ENCODE results near the gene MSI2.

Gene MSI2

DNA sequence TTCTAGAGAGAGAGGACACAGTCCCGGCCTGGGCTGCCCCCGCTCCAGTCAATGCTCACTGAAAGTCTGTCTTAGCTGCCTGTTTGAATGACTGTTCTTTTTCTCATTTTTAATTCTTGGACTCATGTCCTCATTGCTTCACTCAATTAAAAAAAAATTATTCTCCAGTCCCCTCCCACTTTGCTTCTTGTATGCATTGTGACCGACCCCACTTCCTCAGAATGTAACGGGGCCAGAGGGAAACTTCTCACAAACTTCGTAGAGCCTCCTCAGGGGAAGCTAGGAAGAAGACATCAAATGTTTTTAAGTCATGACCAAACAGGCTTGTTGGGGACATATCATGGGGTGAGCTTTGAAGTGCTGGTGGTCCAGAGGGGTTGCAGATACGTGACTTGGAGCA is 375.5 kb downstream of the MSI2 start:
- DNase-seq, result no peak

GRCh38 chr17:57632294-57632693 is 376.0 kb downstream of the MSI2 start:
- no peak for DNase-seq

DNA sequence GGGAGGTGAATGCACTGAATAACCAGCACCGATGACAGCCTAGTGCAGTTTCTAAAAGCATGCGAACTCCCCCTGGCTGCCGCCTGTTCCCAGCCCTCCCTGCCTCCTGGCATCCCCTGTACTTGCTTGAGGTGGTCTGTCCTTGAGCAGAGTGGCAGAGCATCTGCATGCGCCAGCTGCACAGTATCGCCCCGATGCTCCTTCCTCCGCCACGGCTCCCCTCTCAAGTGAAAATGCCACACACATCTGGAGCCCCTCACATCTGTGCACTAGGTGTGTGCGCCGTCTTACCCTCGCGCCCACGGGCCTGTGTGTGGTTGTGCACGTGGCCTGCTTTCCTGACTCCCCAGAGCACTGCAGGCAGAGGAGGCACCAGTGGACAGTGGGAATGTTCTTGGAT is 376.9 kb downstream of the MSI2 start:
- DNase-seq, result no peak

DNA sequence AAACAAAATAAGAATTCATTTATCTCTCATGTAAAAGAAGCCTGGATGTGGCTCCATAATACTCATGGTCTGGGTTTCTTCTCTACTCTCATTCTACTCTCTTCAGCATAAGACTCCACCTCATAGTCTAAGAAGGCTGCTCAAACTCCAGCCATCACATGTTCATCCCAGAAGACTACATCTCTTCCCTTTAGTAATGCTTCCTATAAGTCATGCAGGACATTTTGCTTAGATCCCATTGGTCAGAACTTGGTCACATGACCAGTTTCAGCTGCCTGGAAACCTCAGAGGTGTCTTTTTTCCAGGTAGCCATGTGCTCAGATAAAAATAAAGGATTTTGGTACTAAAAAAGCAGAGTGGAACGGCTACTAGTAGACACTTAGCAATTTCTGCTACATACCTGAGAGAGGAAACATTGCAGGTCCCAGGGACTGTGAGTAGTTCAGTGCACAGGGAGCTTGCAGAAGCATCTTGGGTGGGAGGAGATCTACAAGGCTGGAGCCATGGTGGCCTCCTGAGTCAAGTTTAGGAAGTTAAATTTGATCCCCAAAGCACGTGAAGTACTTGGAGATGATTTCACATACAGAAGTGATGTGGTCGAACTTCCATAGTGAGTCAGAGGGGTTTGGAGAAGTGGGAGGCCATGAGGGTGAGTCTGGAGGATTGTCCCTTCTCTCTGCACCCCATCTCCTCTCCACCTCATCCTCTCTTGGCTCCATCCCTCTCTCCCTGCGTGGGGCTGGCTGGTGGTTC is 378.6 kb downstream of the MSI2 start:
- DNase-seq, result no peak

DNA sequence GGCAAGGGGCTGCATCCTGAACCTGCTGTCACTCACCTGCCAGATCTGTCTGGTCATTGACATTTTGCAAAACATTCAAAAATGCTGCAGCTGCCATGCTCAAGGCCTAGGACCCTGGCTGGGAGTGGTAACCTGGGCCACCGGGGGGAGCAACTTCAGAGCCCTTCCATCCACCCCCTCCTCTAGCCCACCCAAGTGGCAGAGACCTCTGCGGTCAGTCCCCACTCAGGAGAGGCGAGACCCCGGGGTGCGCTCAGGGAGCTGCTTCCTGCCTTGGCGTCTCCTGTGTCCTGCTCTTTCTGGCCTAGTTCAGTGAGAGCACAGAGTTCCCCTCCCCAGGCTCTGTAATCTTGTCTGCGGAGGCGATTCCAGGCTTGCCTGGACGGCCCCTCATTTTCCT is 380.0 kb downstream of the MSI2 start:
- no peak for DNase-seq

DNA sequence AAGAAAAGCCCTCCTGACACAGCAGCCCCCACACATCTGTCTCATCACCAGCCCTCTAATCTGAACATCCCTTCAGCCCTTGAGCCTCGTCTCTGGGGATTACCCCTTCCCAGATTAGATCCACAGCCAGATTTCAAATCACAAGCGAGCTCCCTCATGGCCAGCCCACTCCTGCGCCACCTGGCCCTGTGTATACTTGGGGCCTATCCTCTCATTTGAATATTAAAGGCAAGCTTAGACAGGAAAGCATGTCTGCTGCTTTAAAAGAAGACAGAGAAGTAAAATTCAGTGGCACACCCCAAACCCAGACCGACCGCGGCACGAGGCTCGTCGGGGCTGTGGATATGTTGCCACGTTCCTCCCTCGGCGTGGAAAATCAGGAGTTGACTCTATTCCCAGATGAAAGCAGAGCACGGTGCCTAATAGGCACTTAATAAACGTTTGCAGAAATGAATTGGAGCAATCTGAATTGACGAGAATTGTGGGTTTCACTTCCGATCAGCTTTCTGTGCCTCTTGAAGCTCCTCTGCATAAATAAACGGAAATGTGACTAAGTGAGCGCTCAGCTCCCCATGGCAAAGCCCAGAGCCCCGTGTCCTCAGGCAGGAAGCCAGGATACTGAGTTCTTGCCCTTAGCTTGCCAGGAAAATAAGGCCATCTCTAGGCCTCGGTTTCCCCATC is 380.8 kb downstream of the MSI2 start:
- no peak for DNase-seq

- no peak for DNase-seq
These were observed 381.3 kb downstream of the MSI2 start for GRCh38 chr17:57637666-57638010.

- no peak for DNase-seq
These were observed 382.0 kb downstream of the MSI2 start for GRCh38 chr17:57638284-57638683.

GRCh38 chr17:57639381-57639780 is 383.1 kb downstream of the MSI2 start:
- DNase-seq, result no peak

- no peak for DNase-seq
These were observed 383.8 kb downstream of the MSI2 start for GRCh38 chr17:57640079-57640478.

DNA sequence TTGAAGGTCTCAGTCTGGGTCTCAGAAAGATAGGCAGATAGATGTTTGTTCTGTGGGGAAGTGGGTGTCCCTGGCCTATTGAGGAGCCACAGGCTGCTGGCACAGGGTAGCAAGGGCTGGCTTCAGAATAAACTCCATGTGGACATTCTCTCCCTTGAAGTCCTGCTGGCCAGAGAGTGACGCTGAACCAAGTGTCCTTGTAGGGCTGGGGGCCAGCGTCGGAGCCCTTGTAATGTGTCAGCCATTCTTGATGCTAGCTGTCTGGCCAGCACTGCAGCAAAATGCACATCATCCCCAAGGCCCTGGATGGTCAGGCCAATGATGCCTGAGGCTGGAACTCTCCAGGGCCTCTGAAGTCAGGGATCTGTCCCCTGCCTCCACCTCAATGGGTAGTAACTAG is 385.4 kb downstream of the MSI2 start:
- DNase-seq, result no peak

DNA sequence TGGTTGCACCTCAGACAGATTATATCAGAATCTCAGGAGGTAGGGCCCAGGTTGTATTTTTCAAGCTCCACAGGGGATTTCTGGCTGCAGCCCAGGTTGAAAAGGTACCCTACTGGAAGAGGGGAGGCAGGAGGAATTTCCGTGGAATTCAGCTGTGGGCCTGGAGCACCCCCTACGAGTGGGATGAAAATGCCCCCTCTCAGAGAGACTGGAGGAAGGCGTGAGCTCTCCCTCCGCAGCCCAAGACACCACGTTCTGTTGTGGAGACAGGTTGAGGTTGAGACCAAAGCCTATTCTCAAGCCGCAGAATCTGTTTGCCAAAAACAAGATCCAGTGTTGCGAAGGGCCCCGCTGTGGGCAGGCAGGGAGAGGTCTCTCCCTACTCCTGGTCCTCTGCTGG is 386.7 kb downstream of the MSI2 start:
- DNase-seq, result no peak

DNA sequence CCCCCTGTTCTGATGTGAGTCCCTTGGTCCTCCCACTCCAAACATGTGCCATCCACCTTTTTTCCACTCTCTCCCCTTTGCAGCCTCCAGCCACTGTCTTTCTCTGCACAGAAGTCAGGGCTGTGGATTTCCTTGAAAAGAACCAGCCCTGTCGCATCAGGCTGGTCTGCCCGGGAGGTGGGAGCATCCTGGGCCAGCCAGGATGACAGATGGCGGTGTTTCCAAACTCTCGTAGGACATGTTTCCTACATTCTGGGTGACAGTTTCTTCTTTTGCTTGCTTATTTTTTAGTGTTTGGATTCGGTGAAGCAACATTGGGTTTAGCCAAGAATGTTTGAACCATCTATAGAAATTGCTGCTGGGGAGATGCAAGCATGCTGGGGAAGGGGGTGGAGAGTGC is 388.0 kb downstream of the MSI2 start:
- no peak for DNase-seq

GRCh38 chr17:57645950-57646665 is 389.8 kb downstream of the MSI2 start:
- DNase-seq, result no peak

DNA sequence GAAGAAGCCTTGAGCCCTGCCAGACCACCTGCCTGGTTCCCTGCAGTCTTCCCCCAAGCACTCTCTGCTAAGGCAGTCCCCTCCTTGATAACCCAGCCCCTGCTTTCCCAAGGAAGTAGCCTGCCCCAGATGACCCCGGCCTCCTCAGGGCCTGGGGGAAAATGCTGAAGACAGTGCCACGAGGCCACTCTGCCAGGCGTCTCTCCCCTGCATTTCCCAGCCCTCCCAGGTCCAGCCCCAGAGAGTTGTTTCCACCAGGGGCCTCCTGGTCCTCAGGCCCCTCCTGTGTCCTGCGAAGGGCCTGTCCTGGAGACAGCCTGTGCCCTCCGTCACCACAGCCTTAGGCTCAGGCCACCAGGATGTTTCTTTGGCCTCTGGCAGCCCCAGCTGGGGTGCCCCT is 392.4 kb downstream of the MSI2 start:
- no peak for DNase-seq

GRCh38 chr17:57649191-57649590 is 392.9 kb downstream of the MSI2 start:
- no peak for DNase-seq

DNA sequence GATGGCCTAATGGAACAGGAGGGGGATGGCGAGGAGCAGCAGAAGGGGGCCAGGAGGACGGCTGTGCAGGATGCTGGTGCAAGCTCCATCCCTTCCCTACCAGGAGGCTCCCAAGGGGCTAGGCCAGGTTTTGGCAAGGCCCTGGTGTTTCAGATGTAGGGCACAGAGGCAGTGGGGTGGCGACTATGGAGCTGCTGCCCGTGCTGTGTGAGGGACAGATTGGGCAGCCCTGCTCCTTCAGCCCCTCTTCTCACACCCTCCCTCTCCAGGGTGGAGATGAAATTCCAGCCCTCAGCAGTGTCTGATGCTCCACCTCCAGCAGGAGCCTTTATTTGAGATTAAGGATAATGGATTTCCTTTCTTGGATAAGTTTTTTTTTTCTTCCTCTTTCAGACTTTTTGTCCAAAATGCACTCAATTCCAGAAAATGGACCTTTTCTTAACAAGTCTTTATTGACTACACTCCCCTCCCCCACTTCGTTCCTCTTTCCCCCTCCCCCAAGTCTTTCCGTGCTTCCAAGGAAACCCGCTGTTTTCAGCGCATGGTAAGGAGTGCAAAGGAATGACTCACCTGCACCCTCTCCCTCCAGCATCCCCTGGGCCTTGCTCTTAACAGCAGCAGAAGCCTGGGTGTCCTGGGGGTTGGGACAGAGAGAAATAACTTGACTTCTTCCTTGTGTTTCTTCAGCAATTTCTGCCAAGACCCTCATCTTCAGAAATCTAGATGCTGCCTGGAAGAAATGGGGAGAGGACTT is 393.6 kb downstream of the MSI2 start:
- no peak for DNase-seq

GRCh38 chr17:57650548-57650947 is 394.2 kb downstream of the MSI2 start:
- DNase-seq, result no peak

DNA sequence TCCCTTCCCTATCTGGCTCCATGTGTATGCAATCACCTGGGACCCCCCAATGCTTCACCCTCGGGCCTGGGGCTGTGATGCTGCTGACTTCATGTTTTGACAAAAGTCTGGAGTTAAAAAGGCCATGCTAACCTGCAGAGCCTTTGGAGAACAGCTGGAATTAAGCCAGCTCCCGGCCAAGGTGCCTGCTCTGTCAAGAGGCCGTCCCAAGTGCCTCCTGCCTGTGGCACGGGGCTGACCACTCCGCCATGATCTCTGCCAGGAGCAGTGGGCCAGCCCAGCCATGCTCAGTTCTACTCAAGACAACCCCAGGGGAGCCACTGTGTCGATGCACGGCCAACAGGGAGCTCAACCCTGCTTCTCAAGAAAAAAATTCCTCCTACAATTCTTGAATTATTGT is 395.1 kb downstream of the MSI2 start:
- no peak for DNase-seq

- no peak for DNase-seq
These were observed 395.7 kb downstream of the MSI2 start for GRCh38 chr17:57651996-57652395.

- DNase-seq, result no peak
These were observed 396.5 kb downstream of the MSI2 start for GRCh38 chr17:57652811-57653210.

GRCh38 chr17:57653279-57653678 is 397.0 kb downstream of the MSI2 start:
- no peak for DNase-seq

DNA sequence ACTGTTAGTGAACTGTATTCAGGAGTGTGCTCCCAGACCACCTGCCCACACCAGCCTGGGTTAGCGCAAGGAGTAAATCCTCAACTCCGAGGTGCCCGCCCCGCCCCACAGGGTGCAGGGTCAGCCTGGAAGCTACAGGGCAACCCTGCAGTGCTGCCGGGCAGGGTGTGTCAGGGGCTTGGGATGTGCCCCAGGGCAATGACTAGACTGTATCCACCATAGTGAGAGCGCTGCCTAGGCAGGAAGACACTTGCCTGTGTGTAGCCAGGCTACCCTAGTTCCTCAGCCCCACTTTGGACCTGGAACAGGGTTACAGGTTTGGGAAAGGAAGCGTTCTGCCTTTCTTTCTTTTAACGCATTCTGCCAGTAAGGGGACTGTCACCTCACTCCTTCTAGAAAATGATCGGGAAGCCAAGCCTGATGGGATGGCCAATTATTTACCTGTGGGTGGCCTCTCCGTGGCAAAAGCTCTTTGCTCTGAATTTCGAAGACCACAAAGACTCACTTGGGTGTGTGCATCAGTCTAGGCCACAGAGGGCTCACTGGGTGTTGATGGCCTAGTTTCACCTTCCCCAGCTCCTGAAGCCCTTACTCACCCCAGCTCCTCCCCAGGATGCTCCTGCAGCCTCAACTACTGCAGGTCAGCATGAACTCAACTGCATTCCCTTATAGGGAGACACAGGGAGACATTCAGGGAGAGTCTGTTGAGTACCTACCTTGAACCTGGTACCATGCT is 397.9 kb downstream of the MSI2 start:
- no peak for DNase-seq
